H1 (cell line): Measurements from ENCODE around the gene RNASEL. TPM values are rescaled to one million over a fixed set of nuclear protein-coding genes. Genes with fewer than 3 reads are reported as not detected.

ENCODE experiments used
- ASH2L ChIP-seq: fragments of 200-600, 300-600 bp; sonication (generic); IDR thresholded peaks from one replicate; pipeline ENCODE4 v1.7.1; 2017; ENCODE audit warnings: low read length
- BACH1 ChIP-seq: IDR thresholded peaks from 2 replicates; pipeline ENCODE4 v1.6.1; 2012; ENCODE audit warnings: low read length, improper control_type of control experiment
- BCL11A ChIP-seq, 2 experiments: IDR thresholded peaks; one replicate each; pipeline ENCODE4 v1.6.1; 2011; ENCODE audit warnings: low read depth in 2 of 2, low read length in 2 of 2, mild to moderate bottlenecking in 2 of 2
- CHD2 ChIP-seq: IDR thresholded peaks from 2 replicates; pipeline ENCODE4 v1.6.1; 2012; ENCODE audit warnings: low read length, improper control_type of control experiment
- CTBP2 ChIP-seq: IDR thresholded peaks from 2 replicates; pipeline ENCODE4 v1.7.0; 2011; ENCODE audit warnings: borderline replicate concordance, mild to moderate bottlenecking, moderate library complexity, mixed read lengths, low read length; ENCODE audit not compliant: insufficient read depth, insufficient read length
- JUND ChIP-seq: IDR thresholded peaks from 2 replicates; pipeline ENCODE4 v1.6.1; 2011; ENCODE audit warnings: mild to moderate bottlenecking, improper control_type of control experiment, low read length
- RNF2 ChIP-seq: fragments of 200-900, 300-1000 bp; sonication (generic); IDR thresholded peaks from 2 replicates; pipeline ENCODE4 v1.7.1; 2016; ENCODE audit warnings: borderline replicate concordance, low read depth, mild to moderate bottlenecking, antibody characterized with exemption, low read length; ENCODE audit not compliant: poor library complexity, severe bottlenecking; ENCODE audit errors: missing control alignments
- SIN3A ChIP-seq, 2 experiments: IDR thresholded peaks in 1 of 2; conservative IDR thresholded peaks in 1 of 2; 2 replicates each; pipeline ENCODE4 v1.6.1; 2011 to 2012; ENCODE audit warnings: low read length in 2 of 2, improper control_type of control experiment in 1 of 2, low read depth in 1 of 2, mild to moderate bottlenecking in 1 of 2
- SIX5 ChIP-seq: IDR thresholded peaks from 2 replicates; pipeline ENCODE4 v1.6.1; 2011; ENCODE audit warnings: mild to moderate bottlenecking, low read depth, low read length
- SP1 ChIP-seq: IDR thresholded peaks from 2 replicates; pipeline ENCODE4 v1.6.1; 2011; ENCODE audit warnings: low read depth, low read length
- ZNF274 ChIP-seq: IDR thresholded peaks from 2 replicates; pipeline ENCODE4 v1.7.0; 2012; ENCODE audit warnings: low read length, borderline replicate concordance; ENCODE audit errors: extremely low read depth
- polyA plus RNA-seq, 7 experiments: library from polyadenylated mRNA; depleted of rRNA in 3 of 7; stranded (reverse) in 5 of 7; unstranded in 2 of 7; fragments of >200 nt in 5 of 7; fragments of 200-250 nt in 2 of 7; gene quantifications; 1 replicate in 5 of 7; 2 replicates in 1 of 7; 4 replicates in 1 of 7; pipeline versions ENCODE4 v1.2.1 to v1.2.3, GENCODE V29; 2011 to 2013; ENCODE audit warnings: missing spikeins in 2 of 7, mixed read lengths in 2 of 7
- total RNA-seq: library from RNA; stranded (reverse); fragmentation: NEBNext Ultra II Directional; extraction: Animal tissue kit (Norgen Biotek cat#: 25700); gene quantifications from 2 replicates; pipeline ENCODE4 v1.2.1, GENCODE V29; 2021
- TF ChIP-seq, protein P1 (sequence below): fragments of 300-600 bp; sonication (generic); IDR thresholded peaks from 2 replicates; pipeline ENCODE4 v1.7.1; 2012; ENCODE audit warnings: low read length, moderate library complexity, mild to moderate bottlenecking, inconsistent platforms; ENCODE audit not compliant: insufficient replicate concordance

The RNASEL gene
- total and polyA plus RNA-seq, 2 of the 8 experiments (the other 6 are each of a cell fraction or from before 2014, with no cell fraction given) = 0.39 to 0.78 TPM

DNA sequence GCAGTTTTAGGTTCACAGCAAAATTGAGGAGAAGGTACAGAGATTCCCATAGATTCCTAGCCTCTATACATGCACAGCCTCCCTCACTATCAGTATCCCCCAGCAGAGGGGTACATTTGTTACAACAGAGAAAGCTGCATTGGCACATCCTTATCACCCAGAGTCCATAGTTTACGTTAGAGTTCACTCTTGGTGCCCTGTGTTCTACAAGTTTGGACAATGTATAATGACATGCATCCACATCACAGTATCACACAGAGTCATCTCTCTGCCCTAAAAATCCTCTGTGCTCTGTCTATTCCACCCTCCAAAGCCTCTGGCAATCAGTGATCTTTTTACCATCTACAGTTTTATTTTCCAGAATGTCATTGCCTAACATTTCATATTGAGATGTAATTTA lies 37.5 kb upstream of the RNASEL start (continued):
- TF ChIP-seq, protein P1, sequence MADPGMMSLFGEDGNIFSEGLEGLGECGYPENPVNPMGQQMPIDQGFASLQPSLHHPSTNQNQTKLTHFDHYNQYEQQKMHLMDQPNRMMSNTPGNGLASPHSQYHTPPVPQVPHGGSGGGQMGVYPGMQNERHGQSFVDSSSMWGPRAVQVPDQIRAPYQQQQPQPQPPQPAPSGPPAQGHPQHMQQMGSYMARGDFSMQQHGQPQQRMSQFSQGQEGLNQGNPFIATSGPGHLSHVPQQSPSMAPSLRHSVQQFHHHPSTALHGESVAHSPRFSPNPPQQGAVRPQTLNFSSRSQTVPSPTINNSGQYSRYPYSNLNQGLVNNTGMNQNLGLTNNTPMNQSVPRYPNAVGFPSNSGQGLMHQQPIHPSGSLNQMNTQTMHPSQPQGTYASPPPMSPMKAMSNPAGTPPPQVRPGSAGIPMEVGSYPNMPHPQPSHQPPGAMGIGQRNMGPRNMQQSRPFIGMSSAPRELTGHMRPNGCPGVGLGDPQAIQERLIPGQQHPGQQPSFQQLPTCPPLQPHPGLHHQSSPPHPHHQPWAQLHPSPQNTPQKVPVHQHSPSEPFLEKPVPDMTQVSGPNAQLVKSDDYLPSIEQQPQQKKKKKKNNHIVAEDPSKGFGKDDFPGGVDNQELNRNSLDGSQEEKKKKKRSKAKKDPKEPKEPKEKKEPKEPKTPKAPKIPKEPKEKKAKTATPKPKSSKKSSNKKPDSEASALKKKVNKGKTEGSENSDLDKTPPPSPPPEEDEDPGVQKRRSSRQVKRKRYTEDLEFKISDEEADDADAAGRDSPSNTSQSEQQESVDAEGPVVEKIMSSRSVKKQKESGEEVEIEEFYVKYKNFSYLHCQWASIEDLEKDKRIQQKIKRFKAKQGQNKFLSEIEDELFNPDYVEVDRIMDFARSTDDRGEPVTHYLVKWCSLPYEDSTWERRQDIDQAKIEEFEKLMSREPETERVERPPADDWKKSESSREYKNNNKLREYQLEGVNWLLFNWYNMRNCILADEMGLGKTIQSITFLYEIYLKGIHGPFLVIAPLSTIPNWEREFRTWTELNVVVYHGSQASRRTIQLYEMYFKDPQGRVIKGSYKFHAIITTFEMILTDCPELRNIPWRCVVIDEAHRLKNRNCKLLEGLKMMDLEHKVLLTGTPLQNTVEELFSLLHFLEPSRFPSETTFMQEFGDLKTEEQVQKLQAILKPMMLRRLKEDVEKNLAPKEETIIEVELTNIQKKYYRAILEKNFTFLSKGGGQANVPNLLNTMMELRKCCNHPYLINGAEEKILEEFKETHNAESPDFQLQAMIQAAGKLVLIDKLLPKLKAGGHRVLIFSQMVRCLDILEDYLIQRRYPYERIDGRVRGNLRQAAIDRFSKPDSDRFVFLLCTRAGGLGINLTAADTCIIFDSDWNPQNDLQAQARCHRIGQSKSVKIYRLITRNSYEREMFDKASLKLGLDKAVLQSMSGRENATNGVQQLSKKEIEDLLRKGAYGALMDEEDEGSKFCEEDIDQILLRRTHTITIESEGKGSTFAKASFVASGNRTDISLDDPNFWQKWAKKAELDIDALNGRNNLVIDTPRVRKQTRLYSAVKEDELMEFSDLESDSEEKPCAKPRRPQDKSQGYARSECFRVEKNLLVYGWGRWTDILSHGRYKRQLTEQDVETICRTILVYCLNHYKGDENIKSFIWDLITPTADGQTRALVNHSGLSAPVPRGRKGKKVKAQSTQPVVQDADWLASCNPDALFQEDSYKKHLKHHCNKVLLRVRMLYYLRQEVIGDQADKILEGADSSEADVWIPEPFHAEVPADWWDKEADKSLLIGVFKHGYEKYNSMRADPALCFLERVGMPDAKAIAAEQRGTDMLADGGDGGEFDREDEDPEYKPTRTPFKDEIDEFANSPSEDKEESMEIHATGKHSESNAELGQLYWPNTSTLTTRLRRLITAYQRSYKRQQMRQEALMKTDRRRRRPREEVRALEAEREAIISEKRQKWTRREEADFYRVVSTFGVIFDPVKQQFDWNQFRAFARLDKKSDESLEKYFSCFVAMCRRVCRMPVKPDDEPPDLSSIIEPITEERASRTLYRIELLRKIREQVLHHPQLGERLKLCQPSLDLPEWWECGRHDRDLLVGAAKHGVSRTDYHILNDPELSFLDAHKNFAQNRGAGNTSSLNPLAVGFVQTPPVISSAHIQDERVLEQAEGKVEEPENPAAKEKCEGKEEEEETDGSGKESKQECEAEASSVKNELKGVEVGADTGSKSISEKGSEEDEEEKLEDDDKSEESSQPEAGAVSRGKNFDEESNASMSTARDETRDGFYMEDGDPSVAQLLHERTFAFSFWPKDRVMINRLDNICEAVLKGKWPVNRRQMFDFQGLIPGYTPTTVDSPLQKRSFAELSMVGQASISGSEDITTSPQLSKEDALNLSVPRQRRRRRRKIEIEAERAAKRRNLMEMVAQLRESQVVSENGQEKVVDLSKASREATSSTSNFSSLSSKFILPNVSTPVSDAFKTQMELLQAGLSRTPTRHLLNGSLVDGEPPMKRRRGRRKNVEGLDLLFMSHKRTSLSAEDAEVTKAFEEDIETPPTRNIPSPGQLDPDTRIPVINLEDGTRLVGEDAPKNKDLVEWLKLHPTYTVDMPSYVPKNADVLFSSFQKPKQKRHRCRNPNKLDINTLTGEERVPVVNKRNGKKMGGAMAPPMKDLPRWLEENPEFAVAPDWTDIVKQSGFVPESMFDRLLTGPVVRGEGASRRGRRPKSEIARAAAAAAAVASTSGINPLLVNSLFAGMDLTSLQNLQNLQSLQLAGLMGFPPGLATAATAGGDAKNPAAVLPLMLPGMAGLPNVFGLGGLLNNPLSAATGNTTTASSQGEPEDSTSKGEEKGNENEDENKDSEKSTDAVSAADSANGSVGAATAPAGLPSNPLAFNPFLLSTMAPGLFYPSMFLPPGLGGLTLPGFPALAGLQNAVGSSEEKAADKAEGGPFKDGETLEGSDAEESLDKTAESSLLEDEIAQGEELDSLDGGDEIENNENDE = no peak
- TF ChIP-seq JUND = no peak
- no peak for TF ChIP-seq CHD2
- no peak for TF ChIP-seq RNF2
- no peak for TF ChIP-seq ZNF274
- no peak for TF ChIP-seq ASH2L
- TF ChIP-seq BACH1 = no peak
- TF ChIP-seq BCL11A (IDR thresholded peaks at IDR 0.05; ENCODE audit: low read depth in 2 of 2, low read length in 2 of 2) = no peak
- no peak for TF ChIP-seq CTBP2
- no peak for TF ChIP-seq SP1
- no peak for TF ChIP-seq SIN3A (conservative IDR thresholded peaks at IDR 0.05 in 1 of 2, IDR thresholded peaks at IDR 0.05 in 1 of 2; ENCODE audit: low read depth in 1 of 2, low read length in 2 of 2)
- TF ChIP-seq SIX5 = no peak
